IMR-90 (cell line): Measurements from ENCODE around the gene CAMTA1. TPM values are rescaled to one million over a fixed set of nuclear protein-coding genes. Genes with fewer than 3 reads are reported as not detected.

Source experiments
- ATAC-seq: fragments of 200-7000 bp; cut with Tn5 transposase; 2 replicates; pipeline ENCODE4 v1.9.1; 2020; ENCODE audit warnings: low read depth, mild to moderate bottlenecking, moderate library complexity
- BruUV-seq: library from RNA; stranded (reverse); fragments of 400-500 nt; replicated peaks from 2 replicates; lab custom pipeline; 2021; lab: Mats Ljungman, UMichigan
- CTCF ChIA-PET: fragments of 300-600 bp; formaldehyde crosslinking; extraction: SDS; loops from one replicate; lab custom pipeline; 2021; ENCODE audit warnings: antibody characterized with exemption; lab: Yijun Ruan, JAX
- POLR2A ChIA-PET: fragments of 300-600 bp; sonication (Branson Sonifier 250); formaldehyde crosslinking; loops from one replicate; lab custom pipeline; 2022; ENCODE audit warnings: antibody characterized with exemption; ENCODE audit not compliant: unreplicated experiment; lab: Charles Lee
- DNase-seq: peaks from one replicate; pipeline ENCODE4 v3.0.0; 2013
- H2AFZ ChIP-seq: replicated peaks from 2 replicates; pipeline ENCODE3; 2013; ENCODE audit warnings: low read length, mild to moderate bottlenecking; ENCODE audit not compliant: poor library complexity
- H2AK5ac ChIP-seq: 2 replicates; pipeline ENCODE4 v1.6.1; 2013; ENCODE audit warnings: low read depth, low read length, inconsistent platforms
- H2AK9ac ChIP-seq: replicated peaks from 2 replicates; pipeline ENCODE3; 2013; ENCODE audit warnings: mild to moderate bottlenecking, low read depth, low read length, moderate library complexity; ENCODE audit not compliant: poor library complexity
- H2BK120ac ChIP-seq: 2 replicates; pipeline ENCODE4 v1.6.1; 2013; ENCODE audit warnings: low read depth, low read length, inconsistent platforms
- H2BK15ac ChIP-seq: 3 replicates; pipeline ENCODE4 v1.6.1; 2013; ENCODE audit warnings: low read depth, low read length, inconsistent platforms
- H2BK20ac ChIP-seq: 2 replicates; pipeline ENCODE4 v1.6.1; 2013; ENCODE audit warnings: low read depth, mild to moderate bottlenecking, inconsistent platforms, low read length, moderate library complexity
- H2BK5ac ChIP-seq: 2 replicates; pipeline ENCODE4 v1.6.1; 2013; ENCODE audit warnings: mild to moderate bottlenecking, low read depth, low read length, inconsistent platforms; ENCODE audit not compliant: poor library complexity, severe bottlenecking
- H3K14ac ChIP-seq: replicated peaks from 2 replicates; pipeline ENCODE4 v1.6.1; 2013; ENCODE audit warnings: low read depth, low read length, inconsistent platforms
- H3K18ac ChIP-seq: 2 replicates; pipeline ENCODE4 v1.6.1; 2013; ENCODE audit warnings: low read depth, low read length, control low read depth
- H3K23ac ChIP-seq: 2 replicates; pipeline ENCODE4 v1.6.1; 2013; ENCODE audit warnings: low read depth, low read length, inconsistent platforms
- H3K27ac ChIP-seq: 2 replicates; pipeline ENCODE4 v1.5.1; 2013; ENCODE audit warnings: mild to moderate bottlenecking, control low read depth, low read length; ENCODE audit not compliant: insufficient read depth
- H3K27me3 ChIP-seq: 2 replicates; pipeline ENCODE4 v1.6.1; 2013; ENCODE audit warnings: low read length; ENCODE audit not compliant: control insufficient read depth, insufficient read depth
- H3K36me3 ChIP-seq: 2 replicates; pipeline ENCODE4 v1.6.1; 2013; ENCODE audit warnings: low read length, mixed read lengths; ENCODE audit not compliant: control insufficient read depth, insufficient read depth
- H3K4ac ChIP-seq: 2 replicates; pipeline ENCODE4 v1.6.1; 2013; ENCODE audit warnings: low read depth, low read length, inconsistent platforms
- H3K4me1 ChIP-seq: 2 replicates; pipeline ENCODE4 v1.6.1; 2013; ENCODE audit warnings: low read length, mixed read lengths; ENCODE audit not compliant: control insufficient read depth, insufficient read depth
- H3K4me2 ChIP-seq: 2 replicates; pipeline ENCODE4 v1.6.1; 2013; ENCODE audit warnings: low read depth, mild to moderate bottlenecking, control low read depth, low read length, moderate library complexity
- H3K4me3 ChIP-seq: 2 replicates; pipeline ENCODE4 v1.5.1; 2013; ENCODE audit warnings: low read depth, mild to moderate bottlenecking, control low read depth, low read length, moderate library complexity; ENCODE audit not compliant: insufficient read depth
- H3K56ac ChIP-seq: 2 replicates; pipeline ENCODE4 v1.6.1; 2013; ENCODE audit warnings: low read length, inconsistent platforms; ENCODE audit not compliant: insufficient read depth; ENCODE audit errors: extremely low read depth
- H3K79me1 ChIP-seq, 2 experiments: 2 replicates each; pipeline ENCODE4 v1.6.1; 2013; ENCODE audit warnings: low read length in 2 of 2, inconsistent platforms in 1 of 2, low read depth in 1 of 2
- H3K9ac ChIP-seq: 2 replicates; pipeline ENCODE4 v1.6.1; 2013; ENCODE audit warnings: low read depth, low read length, control low read depth
- H3K9me1 ChIP-seq: 2 replicates; pipeline ENCODE4 v1.6.1; 2013; ENCODE audit warnings: low read length, inconsistent platforms; ENCODE audit not compliant: insufficient read depth
- H3K9me3 ChIP-seq: 2 replicates; pipeline ENCODE4 v1.6.1; 2013; ENCODE audit warnings: low read length; ENCODE audit not compliant: control insufficient read depth, insufficient read depth
- H4K20me1 ChIP-seq: 2 replicates; pipeline ENCODE4 v1.6.1; 2013; ENCODE audit warnings: low read length, inconsistent platforms; ENCODE audit not compliant: insufficient read depth
- H4K5ac ChIP-seq: 2 replicates; pipeline ENCODE4 v1.6.1; 2013; ENCODE audit warnings: mild to moderate bottlenecking, low read depth, low read length, control low read depth
- H4K8ac ChIP-seq, 2 experiments: 2 replicates each; pipeline ENCODE4 v1.6.1; 2013; ENCODE audit warnings: low read depth in 2 of 2, low read length in 2 of 2, control low read depth in 1 of 2, inconsistent platforms in 1 of 2
- H4K91ac ChIP-seq: 2 replicates; pipeline ENCODE4 v1.6.1; 2013; ENCODE audit warnings: low read depth, low read length, inconsistent platforms; ENCODE audit not compliant: insufficient read depth
- POLR2A ChIP-seq: IDR thresholded peaks from 2 replicates; pipeline ENCODE4 v1.6.1; 2012; ENCODE audit warnings: mild to moderate bottlenecking, low read depth, low read length
- WGBS, 2 experiments: methylation state at CpG; one replicate each; pipeline versions ENCODE4 v1.1.5 to v1.1.7; 2013; ENCODE audit warnings: missing lambda C conversion rate in 2 of 2; ENCODE audit not compliant: insufficient read length in 1 of 2; ENCODE audit errors: extremely low coverage in 2 of 2; 5-methylcytosine and 5-hydroxymethylcytosine counted together
- dilution Hi-C: fragments of 300-500 bp; cut with HindIII; formaldehyde crosslinking; loops from one replicate; pipeline ENCODE4 v1.14.3; 2018; ENCODE audit warnings: low sequenced_read_pairs; ENCODE audit not compliant: unreplicated experiment
- in situ Hi-C: fragments of 300-500 bp; cut with MboI; formaldehyde crosslinking; loops from 3 replicates; pipeline ENCODE4 v1.14.3; 2019; ENCODE audit warnings: low sequenced_read_pairs, inconsistent platforms, mixed read lengths
- intact Hi-C: fragments of 100-400 bp; cut with micrococcal nuclease; formaldehyde crosslinking; loops from 2 replicates; pipeline ENCODE4 v1.10.0; 2022
- polyA plus RNA-seq, 3 experiments: library from polyadenylated mRNA; depleted of rRNA; stranded (reverse); fragments of >200 nt; gene quantifications; 2 replicates each; pipeline ENCODE4 v1.2.3, GENCODE V29; 2012; ENCODE audit warnings: low replicate concordance in 1 of 3
- total RNA-seq: library from RNA; depleted of rRNA; stranded (reverse); fragments of >200 nt; gene quantifications from 2 replicates; pipeline ENCODE4 v1.2.3, GENCODE V29; 2012

Gene CAMTA1
- total and polyA plus RNA-seq, 2 of the 4 experiments (the other 2 are of a cell fraction), result 35.5 to 74.3 TPM

DNA sequence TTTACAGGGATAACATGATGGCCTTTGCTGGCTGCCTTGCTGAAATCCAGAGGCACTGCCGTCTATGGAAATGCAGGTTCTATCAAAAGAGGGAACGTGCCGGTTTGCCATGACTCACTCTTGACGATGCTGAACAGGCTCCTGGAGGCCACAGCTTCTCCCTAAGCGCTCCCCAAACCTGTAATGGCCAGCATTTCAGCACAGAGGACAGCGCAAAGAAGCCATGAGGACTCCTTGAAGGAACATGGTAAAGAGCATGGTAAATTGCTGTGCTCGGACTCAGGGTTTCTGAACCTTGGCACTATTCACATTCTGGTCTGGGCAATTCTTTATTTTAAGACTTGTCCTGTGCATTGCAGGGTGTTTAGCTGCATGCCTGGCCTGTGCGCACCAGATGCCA lies 217.5 kb downstream of the CAMTA1 start:
- dilution Hi-C loops, result no loop called here

More for the DNA sequence above, 217.5 kb downstream of the CAMTA1 start:
- in situ Hi-C loops, result no loop called here
- H3K4me3 ChIP-seq, result no peak overlapping the region
- no peaks in the 10 kb centered on the region for H4K20me1 ChIP-seq
- H2AK5ac ChIP-seq, result no peak overlapping the region
- no peak for ATAC-seq
- no peaks in the 10 kb centered on the region for H3K36me3 ChIP-seq
- H4K5ac ChIP-seq, result no peak overlapping the region
- H2BK15ac ChIP-seq, result no peak overlapping the region
- H2BK20ac ChIP-seq, result no peak overlapping the region
- H3K23ac ChIP-seq, result no peak overlapping the region
- no peak overlapping the region for H2AFZ ChIP-seq
- no peaks in the 10 kb centered on the region for H3K4me1 ChIP-seq
- H3K9ac ChIP-seq, result no peak overlapping the region
- no peak for TF ChIP-seq POLR2A
- H3K9me3 ChIP-seq, result no peaks in the 10 kb centered on the region
- no peak overlapping the region for H4K8ac ChIP-seq
- no peaks in the 10 kb centered on the region for H3K9me1 ChIP-seq
- H4K91ac ChIP-seq, result no peak overlapping the region
- ChIA-PET CTCF (no interaction called here), POLR2A (no interaction called here)
- H2BK5ac ChIP-seq, result no peak overlapping the region
- no TSS peak for BruUV-seq
- H2AK9ac ChIP-seq, result no peak overlapping the region
- WGBS, 2 experiments, result 62% methylated on average over 6 of the region's 8 CpGs; no CpG with 5 or more reads in 1 of the 2 experiments
- H3K18ac ChIP-seq, result no peak overlapping the region
- H3K27me3 ChIP-seq, result peaks cover 31% of the 10 kb centered on the region
- H3K56ac ChIP-seq, result no peak overlapping the region
- no peak overlapping the region for H3K27ac ChIP-seq
- no peaks in the 10 kb centered on the region for H3K79me1 ChIP-seq
- intact Hi-C loops, result no loop called here
- no peak overlapping the region for H3K4me2 ChIP-seq
- DNase-seq, result no peak
- no peak overlapping the region for H3K4ac ChIP-seq
- H3K14ac ChIP-seq, result no peak overlapping the region
- H2BK120ac ChIP-seq, result no peak overlapping the region
